IMR-90 (cell line): ENCODE data around the gene KRTAP12-1. TPM values are rescaled to one million over a fixed set of nuclear protein-coding genes. Genes with fewer than 3 reads are reported as not detected.
A peak's percentile ranks its signal among the peaks of the same experiment; 100 is the strongest.

Source experiments
- ATAC-seq: fragments of 200-7000 bp; cut with Tn5 transposase; 2 replicates; pipeline ENCODE4 v1.9.1; 2020; ENCODE audit warnings: low read depth, mild to moderate bottlenecking, moderate library complexity
- BruUV-seq: library from RNA; stranded (reverse); fragments of 400-500 nt; replicated peaks from 2 replicates; lab custom pipeline; 2021; lab: Mats Ljungman, UMichigan
- CTCF ChIA-PET: fragments of 300-600 bp; formaldehyde crosslinking; extraction: SDS; loops from one replicate; lab custom pipeline; 2021; ENCODE audit warnings: antibody characterized with exemption; lab: Yijun Ruan, JAX
- POLR2A ChIA-PET: fragments of 300-600 bp; sonication (Branson Sonifier 250); formaldehyde crosslinking; loops from one replicate; lab custom pipeline; 2022; ENCODE audit warnings: antibody characterized with exemption; ENCODE audit not compliant: unreplicated experiment; lab: Charles Lee
- DNase-seq: peaks from one replicate; pipeline ENCODE4 v3.0.0; 2013
- H2AFZ ChIP-seq: replicated peaks from 2 replicates; pipeline ENCODE3; 2013; ENCODE audit warnings: low read length, mild to moderate bottlenecking; ENCODE audit not compliant: poor library complexity
- H2AK5ac ChIP-seq: 2 replicates; pipeline ENCODE4 v1.6.1; 2013; ENCODE audit warnings: low read depth, low read length, inconsistent platforms
- H2AK9ac ChIP-seq: replicated peaks from 2 replicates; pipeline ENCODE3; 2013; ENCODE audit warnings: mild to moderate bottlenecking, low read depth, low read length, moderate library complexity; ENCODE audit not compliant: poor library complexity
- H2BK120ac ChIP-seq: 2 replicates; pipeline ENCODE4 v1.6.1; 2013; ENCODE audit warnings: low read depth, low read length, inconsistent platforms
- H2BK15ac ChIP-seq: 3 replicates; pipeline ENCODE4 v1.6.1; 2013; ENCODE audit warnings: low read depth, low read length, inconsistent platforms
- H2BK20ac ChIP-seq: 2 replicates; pipeline ENCODE4 v1.6.1; 2013; ENCODE audit warnings: low read depth, mild to moderate bottlenecking, inconsistent platforms, low read length, moderate library complexity
- H2BK5ac ChIP-seq: 2 replicates; pipeline ENCODE4 v1.6.1; 2013; ENCODE audit warnings: mild to moderate bottlenecking, low read depth, low read length, inconsistent platforms; ENCODE audit not compliant: poor library complexity, severe bottlenecking
- H3K14ac ChIP-seq: replicated peaks from 2 replicates; pipeline ENCODE4 v1.6.1; 2013; ENCODE audit warnings: low read depth, low read length, inconsistent platforms
- H3K18ac ChIP-seq: 2 replicates; pipeline ENCODE4 v1.6.1; 2013; ENCODE audit warnings: low read depth, low read length, control low read depth
- H3K23ac ChIP-seq: 2 replicates; pipeline ENCODE4 v1.6.1; 2013; ENCODE audit warnings: low read depth, low read length, inconsistent platforms
- H3K27ac ChIP-seq: 2 replicates; pipeline ENCODE4 v1.5.1; 2013; ENCODE audit warnings: mild to moderate bottlenecking, control low read depth, low read length; ENCODE audit not compliant: insufficient read depth
- H3K27me3 ChIP-seq: 2 replicates; pipeline ENCODE4 v1.6.1; 2013; ENCODE audit warnings: low read length; ENCODE audit not compliant: control insufficient read depth, insufficient read depth
- H3K36me3 ChIP-seq: 2 replicates; pipeline ENCODE4 v1.6.1; 2013; ENCODE audit warnings: low read length, mixed read lengths; ENCODE audit not compliant: control insufficient read depth, insufficient read depth
- H3K4ac ChIP-seq: 2 replicates; pipeline ENCODE4 v1.6.1; 2013; ENCODE audit warnings: low read depth, low read length, inconsistent platforms
- H3K4me1 ChIP-seq: 2 replicates; pipeline ENCODE4 v1.6.1; 2013; ENCODE audit warnings: low read length, mixed read lengths; ENCODE audit not compliant: control insufficient read depth, insufficient read depth
- H3K4me2 ChIP-seq: 2 replicates; pipeline ENCODE4 v1.6.1; 2013; ENCODE audit warnings: low read depth, mild to moderate bottlenecking, control low read depth, low read length, moderate library complexity
- H3K4me3 ChIP-seq: 2 replicates; pipeline ENCODE4 v1.5.1; 2013; ENCODE audit warnings: low read depth, mild to moderate bottlenecking, control low read depth, low read length, moderate library complexity; ENCODE audit not compliant: insufficient read depth
- H3K56ac ChIP-seq: 2 replicates; pipeline ENCODE4 v1.6.1; 2013; ENCODE audit warnings: low read length, inconsistent platforms; ENCODE audit not compliant: insufficient read depth; ENCODE audit errors: extremely low read depth
- H3K79me1 ChIP-seq, 2 experiments: 2 replicates each; pipeline ENCODE4 v1.6.1; 2013; ENCODE audit warnings: low read length in 2 of 2, inconsistent platforms in 1 of 2, low read depth in 1 of 2
- H3K9ac ChIP-seq: 2 replicates; pipeline ENCODE4 v1.6.1; 2013; ENCODE audit warnings: low read depth, low read length, control low read depth
- H3K9me1 ChIP-seq: 2 replicates; pipeline ENCODE4 v1.6.1; 2013; ENCODE audit warnings: low read length, inconsistent platforms; ENCODE audit not compliant: insufficient read depth
- H3K9me3 ChIP-seq: 2 replicates; pipeline ENCODE4 v1.6.1; 2013; ENCODE audit warnings: low read length; ENCODE audit not compliant: control insufficient read depth, insufficient read depth
- H4K20me1 ChIP-seq: 2 replicates; pipeline ENCODE4 v1.6.1; 2013; ENCODE audit warnings: low read length, inconsistent platforms; ENCODE audit not compliant: insufficient read depth
- H4K5ac ChIP-seq: 2 replicates; pipeline ENCODE4 v1.6.1; 2013; ENCODE audit warnings: mild to moderate bottlenecking, low read depth, low read length, control low read depth
- H4K8ac ChIP-seq, 2 experiments: 2 replicates each; pipeline ENCODE4 v1.6.1; 2013; ENCODE audit warnings: low read depth in 2 of 2, low read length in 2 of 2, control low read depth in 1 of 2, inconsistent platforms in 1 of 2
- H4K91ac ChIP-seq: 2 replicates; pipeline ENCODE4 v1.6.1; 2013; ENCODE audit warnings: low read depth, low read length, inconsistent platforms; ENCODE audit not compliant: insufficient read depth
- BHLHE40 ChIP-seq: fragments of 150-350 bp; IDR thresholded peaks from 2 replicates; pipeline ENCODE4 v1.6.1; 2016; ENCODE audit warnings: mild to moderate bottlenecking, low read depth, low read length
- CEBPB ChIP-seq: IDR thresholded peaks from 2 replicates; pipeline ENCODE4 v1.6.1; 2012; ENCODE audit warnings: low read depth, low read length, improper control_type of control experiment
- CHD1 ChIP-seq: IDR thresholded peaks from 2 replicates; pipeline ENCODE4 v1.6.1; 2012; ENCODE audit warnings: low read depth, low read length, improper control_type of control experiment
- CTCF ChIP-seq: conservative IDR thresholded peaks from 2 replicates; pipeline ENCODE4 v1.5.1; 2012; ENCODE audit warnings: mild to moderate bottlenecking, low read depth, low read length, improper control_type of control experiment
- ELK1 ChIP-seq: fragments of 150-350 bp; IDR thresholded peaks from 2 replicates; pipeline ENCODE4 v1.6.1; 2016; ENCODE audit warnings: low read depth, mild to moderate bottlenecking, low read length, moderate library complexity, borderline replicate concordance
- FOS ChIP-seq: fragments of 150-350 bp; IDR thresholded peaks from 2 replicates; pipeline ENCODE4 v1.6.1; 2016; ENCODE audit warnings: low read depth, low read length
- MAFK ChIP-seq: IDR thresholded peaks from 2 replicates; pipeline ENCODE4 v1.6.1; 2012; ENCODE audit warnings: low read depth, low read length, improper control_type of control experiment
- MAZ ChIP-seq: IDR thresholded peaks from 2 replicates; pipeline ENCODE4 v1.6.1; 2012; ENCODE audit warnings: low read depth, mild to moderate bottlenecking, low read length, improper control_type of control experiment, moderate library complexity, borderline replicate concordance
- MXI1 ChIP-seq: IDR thresholded peaks from 2 replicates; pipeline ENCODE4 v1.6.1; 2012; ENCODE audit warnings: low read depth, mild to moderate bottlenecking, low read length, moderate library complexity, borderline replicate concordance
- POLR2A ChIP-seq: IDR thresholded peaks from 2 replicates; pipeline ENCODE4 v1.6.1; 2012; ENCODE audit warnings: mild to moderate bottlenecking, low read depth, low read length
- RFX5 ChIP-seq: IDR thresholded peaks from 2 replicates; pipeline ENCODE4 v1.8.0; 2012; ENCODE audit warnings: low read depth, mild to moderate bottlenecking, low read length, moderate library complexity
- SMC3 ChIP-seq: fragments of 150-350 bp; IDR thresholded peaks from 2 replicates; pipeline ENCODE4 v1.6.1; 2016; ENCODE audit warnings: low read depth, mild to moderate bottlenecking, antibody characterized with exemption, low read length, moderate library complexity
- USF2 ChIP-seq: fragments of 150-350 bp; IDR thresholded peaks from 2 replicates; pipeline ENCODE4 v1.6.1; 2017; ENCODE audit warnings: mild to moderate bottlenecking, antibody characterized with exemption, low read length, low read depth
- WGBS, 2 experiments: methylation state at CpG; one replicate each; pipeline versions ENCODE4 v1.1.5 to v1.1.7; 2013; ENCODE audit warnings: missing lambda C conversion rate in 2 of 2; ENCODE audit not compliant: insufficient read length in 1 of 2; ENCODE audit errors: extremely low coverage in 2 of 2; 5-methylcytosine and 5-hydroxymethylcytosine counted together
- dilution Hi-C: fragments of 300-500 bp; cut with HindIII; formaldehyde crosslinking; loops from one replicate; pipeline ENCODE4 v1.14.3; 2018; ENCODE audit warnings: low sequenced_read_pairs; ENCODE audit not compliant: unreplicated experiment
- in situ Hi-C: fragments of 300-500 bp; cut with MboI; formaldehyde crosslinking; loops from 3 replicates; pipeline ENCODE4 v1.14.3; 2019; ENCODE audit warnings: low sequenced_read_pairs, inconsistent platforms, mixed read lengths
- intact Hi-C: fragments of 100-400 bp; cut with micrococcal nuclease; formaldehyde crosslinking; loops from 2 replicates; pipeline ENCODE4 v1.10.0; 2022
- polyA plus RNA-seq, 3 experiments: library from polyadenylated mRNA; depleted of rRNA; stranded (reverse); fragments of >200 nt; gene quantifications; 2 replicates each; pipeline ENCODE4 v1.2.3, GENCODE V29; 2012; ENCODE audit warnings: low replicate concordance in 1 of 3
- total RNA-seq: library from RNA; depleted of rRNA; stranded (reverse); fragments of >200 nt; gene quantifications from 2 replicates; pipeline ENCODE4 v1.2.3, GENCODE V29; 2012

The KRTAP12-1 gene
- total and polyA plus RNA-seq, 2 of the 4 experiments (the other 2 are of a cell fraction): not detected

GRCh38 chr21:44657635-44658540 lies 24.1 kb downstream of the KRTAP12-1 start, which contains the start of gene KRTAP12-3:
KRTAP12-3 (plus strand) TSS chr21:44657932; CDS start chr21:44657980, 48 bp downstream.
- H2AK5ac ChIP-seq: no peak within 1 kb of the TSS
- H3K4me1 ChIP-seq: no peaks in the 10 kb centered on the region
- H4K5ac ChIP-seq: no peak within 1 kb of the TSS
- H2BK20ac ChIP-seq: no peak within 1 kb of the TSS
- no peaks in the 10 kb centered on the region for H3K79me1 ChIP-seq
- H3K56ac ChIP-seq: no peak within 1 kb of the TSS
- no peak within 1 kb of the TSS for H3K4ac ChIP-seq
- dilution Hi-C loops (no loop called here), in situ Hi-C loops (no loop called here), intact Hi-C loops (loop anchor here (10.0 kb wide), 1 partner anchor 57 kb away; the partner anchor contains the start of gene TSPEAR)
- WGBS, 2 experiments: 81% methylated on average over 6 of the region's 26 CpGs; no CpG with 5 or more reads in 1 of the 2 experiments
- H3K4me2 ChIP-seq: no peak within 1 kb of the TSS
- H3K9me1 ChIP-seq: no peaks in the 10 kb centered on the region
- no peak within 1 kb of the TSS for H2BK5ac ChIP-seq
- no peak within 1 kb of the TSS for H2BK120ac ChIP-seq
- no peak within 1 kb of the TSS for H4K8ac ChIP-seq
- no TSS peak for BruUV-seq
- no peak within 1 kb of the TSS for H2AK9ac ChIP-seq
- no peak within 1 kb of the TSS for H3K9ac ChIP-seq
- CTCF ChIA-PET: no interaction called here
- ATAC-seq: no peak
- H3K18ac ChIP-seq: no peak within 1 kb of the TSS
- peak within 1 kb of the TSS; percentile 14 for H2AFZ ChIP-seq
- peaks cover 2% of the 10 kb centered on the region; the same call in 1 of the 2 replicates for H3K27me3 ChIP-seq
- TF ChIP-seq ELK1 (no peak), MAFK (no peak), MXI1 (no peak), RFX5 (no peak), BHLHE40 (no peak), FOS (no peak), MAZ (no peak), POLR2A (no peak), CEBPB (no peak), USF2 (no peak), CTCF (no peak), CHD1 (no peak), SMC3 (no peak)
- H4K20me1 ChIP-seq: no peaks in the 10 kb centered on the region
- no peaks in the 10 kb centered on the region for H3K36me3 ChIP-seq
- no peak within 1 kb of the TSS for H3K27ac ChIP-seq
- peak; percentile 7 for DNase-seq
- peaks cover 3% of the 10 kb centered on the region for H3K9me3 ChIP-seq
- H2BK15ac ChIP-seq: no peak within 1 kb of the TSS
- POLR2A ChIA-PET: no interaction called here
- no peak within 1 kb of the TSS for H3K14ac ChIP-seq
- no peak within 1 kb of the TSS for H3K4me3 ChIP-seq
- H4K91ac ChIP-seq: no peak within 1 kb of the TSS
- H3K23ac ChIP-seq: no peak within 1 kb of the TSS
